Measurements from ENCODE around the gene DDX28. TPM values are rescaled to one million over a fixed set of nuclear protein-coding genes. Genes with fewer than 3 reads are reported as not detected.

The DDX28 gene
- total RNA-seq = 10.2 and 11.7 TPM in 2 replicates

DNA sequence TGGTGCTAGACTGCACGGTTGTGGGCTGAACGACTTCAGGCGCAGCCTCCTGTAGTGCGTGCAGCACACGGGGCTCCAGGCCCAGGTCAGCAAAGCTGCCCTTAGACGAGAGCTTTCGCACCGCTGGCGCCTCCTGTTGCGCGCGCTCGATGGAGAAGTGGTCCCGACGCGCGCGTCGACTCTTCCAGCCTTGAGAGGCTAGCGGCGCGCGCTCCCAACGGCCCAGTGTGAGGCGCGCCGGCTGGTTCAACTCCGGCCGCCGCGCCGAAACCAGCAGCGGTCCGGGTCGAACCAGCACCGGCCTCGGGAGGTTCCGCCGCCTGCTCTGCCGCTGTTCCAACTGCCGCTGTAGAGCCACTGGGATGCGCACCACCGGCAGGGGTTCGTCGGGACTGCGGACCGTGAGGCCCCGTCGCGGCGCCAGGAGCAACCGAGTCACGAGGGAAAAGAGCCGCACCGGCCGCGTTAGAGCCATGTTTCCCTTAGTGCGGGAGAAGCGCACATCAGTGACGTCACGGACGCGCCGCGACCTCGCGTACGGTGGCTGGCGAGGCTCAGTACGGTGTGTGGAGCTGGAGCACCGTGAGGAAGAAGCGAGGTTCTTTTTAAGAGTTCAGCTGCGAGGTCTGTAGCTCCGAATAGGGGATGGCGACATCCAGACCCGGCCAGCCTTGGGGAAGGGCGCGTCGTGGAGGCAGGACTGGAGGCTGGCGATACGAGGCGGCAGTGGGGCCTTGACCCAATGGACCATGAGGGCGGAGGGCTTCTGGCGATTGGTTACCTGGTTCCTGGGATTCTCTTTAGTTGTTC, at the start of gene DDX28, which contains the start of gene DUS2:
Gene DDX28 (minus strand): TSS at position 505 of the 810 bp plus-strand sequence. CDS start 30 bp downstream, at position 475.
Gene DUS2 (plus strand): TSS at position 557 of the 810 bp plus-strand sequence. CDS start 14,740 bp downstream, outside the sequence.

DNA sequence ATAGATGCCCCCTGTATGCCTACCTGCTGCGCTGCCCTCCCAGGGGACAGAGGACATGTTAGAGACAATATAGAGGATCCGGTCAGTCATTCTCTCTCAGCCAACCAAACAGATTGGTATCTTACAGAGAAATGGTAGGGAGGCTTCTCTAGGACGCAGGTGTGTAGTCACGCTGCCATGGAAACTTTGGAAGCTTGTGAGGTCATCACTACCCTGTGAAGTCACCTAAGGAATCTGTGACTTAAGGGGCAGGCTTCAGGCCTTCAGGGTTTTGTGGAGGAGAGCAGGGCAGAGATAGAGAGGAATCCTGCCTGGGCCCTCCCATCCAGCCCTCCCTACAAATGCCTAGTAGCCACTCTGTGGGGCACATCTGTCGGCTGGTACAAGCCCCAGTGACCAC, 7.4 kb downstream of the DDX28 start, which contains the start of gene DPEP2NB:
Gene DPEP2NB (minus strand): TSS at position 231 of the 400 bp plus-strand sequence. CDS start 141 bp downstream, at position 90.

DNA sequence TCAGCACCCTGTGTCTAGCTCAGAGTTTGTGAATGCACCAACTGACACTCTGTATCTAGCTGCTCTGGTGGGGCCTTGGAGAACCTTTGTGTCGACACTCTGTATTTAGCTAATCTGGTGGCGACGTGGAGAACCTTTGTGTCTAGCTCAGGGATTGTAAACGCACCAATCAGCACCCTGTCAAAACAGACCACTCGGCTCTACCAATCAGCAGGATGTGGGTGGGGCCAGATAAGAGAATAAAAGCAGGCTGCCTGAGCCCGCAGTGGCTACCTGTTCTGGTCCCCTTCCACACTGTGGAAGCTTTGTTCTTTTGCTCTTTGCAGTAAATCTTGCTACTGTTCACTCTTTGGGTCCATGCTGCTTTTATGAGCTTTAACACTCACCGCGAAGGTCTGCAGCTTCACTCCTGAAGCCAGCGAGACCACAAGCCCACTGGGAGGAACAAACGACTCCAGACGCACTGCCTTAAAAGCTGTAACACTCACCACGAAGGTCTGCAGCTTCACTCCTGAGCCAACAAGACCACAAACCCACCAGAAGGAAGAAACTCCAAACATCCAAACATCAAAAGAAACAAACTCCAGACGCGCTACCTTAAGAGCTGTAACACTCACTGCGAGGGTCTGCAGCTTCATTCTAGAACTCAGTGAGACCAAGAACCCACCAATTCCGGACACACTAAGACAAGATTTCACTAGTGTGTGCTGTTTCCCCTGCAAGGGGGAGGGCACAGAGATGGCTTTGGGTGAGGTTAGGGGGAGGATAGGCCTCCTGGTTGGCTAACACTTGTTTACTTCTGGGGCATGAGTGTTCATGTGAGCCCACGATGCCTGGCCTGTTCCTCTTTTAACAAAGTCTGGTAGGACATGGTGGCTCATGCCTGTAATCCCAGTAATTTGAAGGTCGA, 24.0 kb downstream of the DDX28 start, which contains the start of gene DPEP2:
Gene DPEP2 (minus strand): TSS at position 706 of the 910 bp plus-strand sequence. CDS start 6,272 bp downstream, outside the sequence.

DNA sequence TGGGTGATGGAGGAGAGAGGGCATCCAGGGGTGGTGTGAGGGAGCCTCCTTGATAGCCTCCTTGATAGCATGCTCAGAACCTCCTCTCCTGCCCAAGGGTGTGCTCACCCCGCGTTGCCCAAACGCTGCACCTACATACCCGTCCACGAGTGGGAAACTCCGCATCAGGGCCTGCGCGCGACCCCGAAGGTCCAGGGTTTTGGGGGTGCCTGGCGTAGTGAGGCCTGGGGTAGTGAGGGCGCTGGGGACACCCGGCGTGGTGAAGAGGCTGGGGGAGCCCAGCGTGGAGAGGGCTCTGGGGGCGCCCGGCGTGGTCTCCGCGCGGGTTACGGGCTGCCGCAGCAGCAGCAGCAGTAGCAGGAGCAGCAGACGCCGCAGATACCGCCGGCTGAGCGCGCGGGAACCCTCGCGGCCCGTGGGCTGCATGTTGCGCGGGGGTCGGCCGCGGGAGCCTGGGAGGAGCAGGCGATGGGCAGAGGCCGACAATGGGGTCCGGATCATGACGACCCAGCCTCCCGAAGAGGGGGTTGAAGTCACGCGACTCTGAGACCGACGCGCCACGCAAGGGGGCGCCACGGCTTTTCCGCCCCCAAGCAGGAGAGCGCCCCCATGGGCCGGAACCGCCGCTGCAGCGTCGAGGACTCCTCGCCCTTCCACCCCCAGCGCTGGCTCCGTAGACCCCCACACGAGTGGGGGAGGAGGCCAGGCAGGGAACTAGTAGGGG, 42.9 kb downstream of the DDX28 start, which contains the start of gene DPEP3:
Gene DPEP3 (minus strand): TSS at position 545 of the 724 bp plus-strand sequence. CDS start 119 bp downstream, at position 426.

Small RNAs within 50 kb of the gene (small RNA-seq; reads per million reads assigned to genes)
- gene RNU6-359P = not detected

Other genes starting within 250 kb of the DDX28 start
- 4.6 and 6.3 TPM in 2 replicates for gene RANBP10, start 216.7 kb downstream of the DDX28 start, total RNA-seq
- 0.11 and 1.2 TPM in 2 replicates for gene TSNAXIP1, start 216.3 kb downstream of the DDX28 start, total RNA-seq
- gene THAP11, start 180.9 kb downstream of the DDX28 start, total RNA-seq = 23.9 and 33.0 TPM in 2 replicates
- 282 and 381 TPM in 2 replicates for gene NUTF2, start 176.3 kb downstream of the DDX28 start, total RNA-seq
- 66.3 and 117 TPM in 2 replicates for gene CENPT, start 175.5 kb downstream of the DDX28 start, total RNA-seq
- gene EDC4, start 150.2 kb downstream of the DDX28 start, total RNA-seq = 69.5 and 70.3 TPM in 2 replicates
- gene NRN1L, start 138.3 kb downstream of the DDX28 start, total RNA-seq = 0.54 and 0.79 TPM in 2 replicates
- 18.5 and 21.7 TPM in 2 replicates for gene PSKH1, start 130.0 kb downstream of the DDX28 start, total RNA-seq
- 0.65 and 0.79 TPM in 2 replicates for gene CTRL, start 91.4 kb downstream of the DDX28 start, total RNA-seq
- 22.9 and 23.2 TPM in 2 replicates for gene PSMB10, start 86.4 kb downstream of the DDX28 start, total RNA-seq
- 15.7 and 17.6 TPM in 2 replicates for gene LCAT, start 79.1 kb downstream of the DDX28 start, total RNA-seq
- 121 and 147 TPM in 2 replicates for gene SLC12A4, start 54.6 kb downstream of the DDX28 start, total RNA-seq
- gene DPEP3, start 42.7 kb downstream of the DDX28 start, total RNA-seq = not detected in 2 replicates
- gene DPEP2, start 23.7 kb downstream of the DDX28 start, total RNA-seq = not detected in 2 replicates
- gene DPEP2NB, start 7.3 kb downstream of the DDX28 start, total RNA-seq = not detected in 2 replicates
- 15.7 and 22.2 TPM in 2 replicates for gene DUS2, start 52 bp upstream of the DDX28 start, total RNA-seq
- 31.8 and 37.1 TPM in 2 replicates for gene NFATC3, start 62.1 kb upstream of the DDX28 start, total RNA-seq
- gene ESRP2, start 212.9 kb upstream of the DDX28 start, total RNA-seq = 5.9 and 8.8 TPM in 2 replicates
- gene PLA2G15, start 222.1 kb upstream of the DDX28 start, total RNA-seq = 7.9 and 16.8 TPM in 2 replicates
- 16.1 and 44.9 TPM in 2 replicates for gene SLC7A6, start 241.3 kb upstream of the DDX28 start, total RNA-seq

Measured in placental epithelial cell (primary cell).